NCI-H128 (cell line): ENCODE data around the gene TIAM1.

Experiments
- DNase-seq: peaks from one replicate; lab custom pipeline; 2025; ENCODE audit not compliant: unreplicated experiment; lab: John Stamatoyannopoulos, UW

The TIAM1 gene

DNA sequence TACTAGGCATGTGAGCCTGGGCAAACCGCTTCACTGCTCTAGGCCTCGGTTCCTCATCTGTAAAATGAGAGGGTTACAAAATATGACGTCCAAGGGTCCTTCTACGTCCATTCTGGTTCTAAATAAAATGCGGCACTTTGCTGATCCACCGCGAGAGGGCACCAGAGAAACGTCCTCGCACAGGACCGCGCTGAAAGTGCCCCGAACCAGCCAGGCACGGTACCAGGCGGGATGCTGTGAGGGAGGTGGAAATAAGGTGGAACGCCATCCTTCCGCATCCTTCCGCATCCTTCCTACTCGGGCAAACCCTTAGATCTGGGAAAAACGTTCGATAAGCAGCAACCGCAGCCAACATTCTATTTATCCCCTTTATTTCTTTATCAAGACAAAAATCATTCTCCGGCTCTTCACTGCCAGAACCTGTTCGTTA, 245.5 kb downstream of the TIAM1 start:
- DNase-seq: peak; percentile 27

DNA sequence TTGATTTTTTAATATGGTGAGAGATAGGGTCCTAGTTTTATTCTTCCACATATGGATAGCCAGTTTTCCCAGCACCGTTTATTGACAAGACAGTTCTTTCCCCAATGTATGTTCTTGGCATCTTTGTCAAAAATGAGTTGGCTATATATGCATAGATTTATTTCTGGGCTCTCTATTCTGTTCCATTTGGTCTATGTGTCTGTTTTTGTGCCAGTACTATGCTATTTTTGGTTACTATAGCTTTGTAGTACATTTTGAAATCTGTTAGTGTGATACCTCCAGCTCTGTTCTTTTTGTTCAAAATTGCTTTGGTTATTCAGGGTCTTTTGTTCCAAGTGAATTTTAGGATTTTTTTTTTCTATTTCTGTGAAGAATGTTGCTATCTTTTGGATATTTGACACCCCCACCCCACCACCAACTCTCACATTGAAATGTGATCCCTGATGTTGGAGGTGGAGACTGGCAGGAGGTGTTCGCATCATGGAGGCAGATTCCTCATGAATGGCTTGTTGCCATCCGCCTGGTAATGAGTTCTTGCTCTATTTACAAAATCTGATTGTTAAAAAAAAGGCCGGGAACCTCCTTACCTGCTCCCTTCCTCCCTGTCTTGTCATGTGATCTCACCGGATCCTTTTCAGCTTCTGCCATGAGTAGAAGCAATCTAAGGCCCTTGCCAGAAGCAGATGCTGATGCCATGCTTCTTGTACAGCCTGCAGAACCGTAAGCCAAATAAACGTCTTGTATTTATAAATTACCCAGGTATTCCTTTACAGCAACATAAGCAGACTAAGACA, 251.0 kb downstream of the TIAM1 start:
- no peak for DNase-seq

DNA sequence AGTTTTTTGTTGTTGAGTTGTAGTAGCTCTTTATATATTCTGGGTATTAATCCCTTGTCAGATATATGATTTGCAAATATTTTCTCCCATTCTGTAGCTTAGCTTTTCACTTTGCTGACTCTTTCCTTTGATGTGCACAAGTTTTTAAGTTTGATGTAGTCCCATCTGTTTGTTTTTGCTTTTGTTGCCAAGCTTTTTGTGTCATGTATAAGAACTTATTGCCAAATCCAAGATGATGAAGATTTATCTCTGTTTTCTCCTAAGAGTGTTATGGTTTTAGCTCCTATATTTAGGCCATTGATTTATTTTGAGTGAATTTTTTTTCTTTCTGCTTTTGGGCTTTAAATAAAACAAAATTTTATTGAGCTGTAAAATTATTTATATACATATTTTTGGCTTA, 253.7 kb downstream of the TIAM1 start:
- DNase-seq: no peak

DNA sequence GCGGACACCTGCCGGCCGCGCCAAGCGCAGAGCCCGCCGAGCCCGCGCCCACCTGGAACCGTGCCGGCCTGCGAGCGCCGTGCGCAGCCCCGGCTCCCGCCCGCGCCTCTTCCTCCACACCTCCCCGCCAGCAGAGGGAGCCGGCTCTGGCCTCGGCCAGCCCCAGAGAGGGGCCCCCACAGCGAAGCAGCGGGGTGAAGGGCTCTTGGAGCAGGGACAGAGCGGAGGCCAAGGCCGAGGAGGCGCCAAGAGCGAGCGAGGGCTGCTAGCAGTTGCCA, 255.6 kb downstream of the TIAM1 start:
- DNase-seq: no peak

DNA sequence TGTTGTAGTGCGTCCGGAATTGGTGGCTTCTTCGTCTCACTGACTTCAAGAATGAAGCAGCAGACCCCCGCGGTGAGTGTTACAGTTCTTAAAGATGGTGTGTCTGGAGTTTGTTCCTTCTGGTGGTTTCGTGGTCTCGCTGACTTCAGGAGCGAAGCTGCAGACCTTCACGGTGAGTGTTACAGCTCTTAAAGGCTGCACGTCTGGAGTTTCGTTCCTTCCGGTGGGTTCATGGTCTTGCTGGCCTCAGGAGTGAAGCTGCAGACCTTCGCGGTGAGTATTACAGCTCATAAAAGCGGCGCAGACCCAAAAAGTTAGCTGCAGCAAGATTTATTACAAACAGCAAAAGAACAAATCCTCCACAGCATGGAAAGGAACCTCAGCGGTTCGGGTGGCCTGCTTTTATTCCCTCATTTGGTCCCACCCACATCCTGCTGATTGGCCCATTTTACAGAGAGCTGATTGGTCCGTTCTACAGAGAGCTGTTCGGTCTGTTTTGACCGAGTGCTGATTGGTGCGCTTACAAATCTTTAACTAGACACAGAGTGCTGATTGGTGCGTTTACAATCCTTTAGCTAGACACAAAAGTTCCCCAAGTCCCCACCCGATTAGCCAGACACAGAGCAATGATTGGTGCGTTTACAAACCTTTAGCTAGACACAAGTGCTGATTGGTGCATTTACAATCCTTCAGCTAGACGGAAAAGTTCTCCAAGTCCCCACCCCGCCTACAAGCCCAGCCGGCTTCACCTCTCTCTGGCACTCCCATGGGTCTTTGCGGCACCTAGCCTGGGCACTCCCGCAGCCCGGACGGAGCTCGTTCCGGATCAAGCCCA, 256.2 kb downstream of the TIAM1 start:
- DNase-seq: no peak

DNA sequence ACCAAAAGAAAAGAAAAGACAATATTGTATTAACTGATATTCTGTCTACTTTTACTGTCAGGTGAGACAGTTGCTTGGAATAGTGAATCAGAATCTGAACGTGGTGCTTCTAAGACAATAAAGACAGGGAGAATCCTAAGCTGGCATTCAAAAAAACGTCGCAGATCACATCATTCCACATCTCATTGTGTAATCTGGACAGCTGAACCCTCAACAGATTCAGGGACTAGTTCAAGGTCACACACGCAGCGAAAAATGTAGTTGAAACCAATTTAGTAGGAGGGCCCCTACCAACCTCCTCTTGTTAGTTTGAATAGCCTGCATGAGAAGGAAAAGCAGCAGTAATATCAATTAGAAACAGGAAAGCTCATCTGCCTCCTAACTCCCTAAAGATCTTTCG, 259.4 kb downstream of the TIAM1 start:
- no peak for DNase-seq

DNA sequence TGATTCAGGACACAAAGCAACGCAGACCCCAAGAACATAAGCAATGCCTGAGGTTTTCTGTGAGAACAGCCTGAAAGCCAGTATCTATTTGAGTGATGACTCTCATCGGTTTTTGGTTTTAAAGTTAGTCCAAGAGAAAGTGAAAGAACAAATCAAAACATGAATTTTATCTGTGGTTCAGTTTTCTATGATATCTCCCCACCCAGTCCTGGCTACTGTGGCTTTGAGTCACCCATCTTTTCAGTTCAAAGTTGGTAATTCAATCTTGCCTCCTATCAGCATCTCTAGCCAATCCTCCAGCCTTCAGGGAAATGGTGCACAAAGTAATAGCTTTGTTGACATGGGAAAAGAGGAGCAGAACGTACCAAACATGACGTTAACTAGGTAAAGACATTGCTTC, 265.3 kb downstream of the TIAM1 start:
- DNase-seq: no peak

DNA sequence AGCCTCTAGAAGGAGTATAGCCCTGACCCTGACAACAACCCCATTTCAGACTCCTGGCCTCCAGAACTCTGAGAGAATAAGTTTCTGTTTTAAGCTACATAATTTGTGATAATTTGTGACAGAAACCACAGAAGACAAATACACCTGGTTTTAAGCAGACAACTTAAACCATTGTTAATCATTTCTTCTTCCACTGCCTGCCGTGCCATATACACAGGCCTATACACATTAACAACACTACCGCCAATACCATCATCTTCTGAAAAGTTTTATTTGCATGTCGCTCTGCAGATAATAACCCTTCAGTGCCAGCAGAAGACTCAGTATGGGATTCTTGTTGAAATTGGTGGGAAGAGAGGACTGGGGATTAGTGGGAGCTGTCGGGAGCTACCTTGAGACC, 265.8 kb downstream of the TIAM1 start:
- DNase-seq: no peak

DNA sequence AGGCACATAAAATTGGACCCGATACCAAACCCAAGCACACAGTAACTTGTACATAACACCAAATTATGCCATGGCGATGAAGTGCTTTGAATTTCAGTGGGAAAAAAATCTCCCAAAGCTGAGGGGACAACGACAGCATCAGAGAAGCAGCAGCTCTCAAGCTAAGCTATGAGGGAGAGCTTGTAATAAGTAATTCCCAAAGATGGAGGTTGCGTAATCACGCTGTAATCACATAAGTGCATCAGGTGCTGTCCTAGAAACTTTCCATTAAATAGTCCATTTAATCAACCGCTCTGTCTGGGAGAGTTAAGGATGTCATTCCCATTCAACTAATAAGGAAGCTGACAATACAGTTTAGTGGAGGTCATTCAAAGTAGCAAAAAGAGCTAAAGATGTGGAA, 268.2 kb downstream of the TIAM1 start:
- DNase-seq: no peak

DNA sequence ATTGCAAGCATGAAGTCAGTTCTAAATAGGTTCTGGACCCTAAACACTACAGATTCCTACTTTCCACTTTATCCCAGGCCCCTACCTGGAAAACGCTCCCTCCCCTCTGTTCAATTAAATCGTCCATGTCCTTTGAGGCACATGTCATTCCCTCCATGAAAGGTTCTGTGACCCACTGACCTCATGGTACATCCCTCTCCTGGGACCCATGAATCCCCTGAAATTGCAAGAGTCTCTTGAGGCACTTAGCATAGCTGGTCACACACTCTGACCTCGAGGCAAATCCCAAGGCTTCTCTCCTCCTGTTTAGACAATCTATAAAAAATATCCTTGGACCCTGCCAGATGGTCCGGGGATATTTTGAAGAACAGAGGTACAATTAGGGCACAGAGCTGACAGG, 271.5 kb downstream of the TIAM1 start:
- no peak for DNase-seq
